HG03342 (cell line): ENCODE data around the gene FARSB.
"Not testable (repeated sequence)": the region's sequence is repeated elsewhere in the genome, so short reads cannot be mapped to it uniquely, and the experiment has no call there.

Source experiments
- ATAC-seq: cut with Tn5 transposase; IDR thresholded peaks from one replicate; pipeline ENCODE4 v1.9.1; 2021; ENCODE audit warnings: mild to moderate bottlenecking, moderate library complexity; ENCODE audit not compliant: unreplicated experiment

FARSB gene

DNA sequence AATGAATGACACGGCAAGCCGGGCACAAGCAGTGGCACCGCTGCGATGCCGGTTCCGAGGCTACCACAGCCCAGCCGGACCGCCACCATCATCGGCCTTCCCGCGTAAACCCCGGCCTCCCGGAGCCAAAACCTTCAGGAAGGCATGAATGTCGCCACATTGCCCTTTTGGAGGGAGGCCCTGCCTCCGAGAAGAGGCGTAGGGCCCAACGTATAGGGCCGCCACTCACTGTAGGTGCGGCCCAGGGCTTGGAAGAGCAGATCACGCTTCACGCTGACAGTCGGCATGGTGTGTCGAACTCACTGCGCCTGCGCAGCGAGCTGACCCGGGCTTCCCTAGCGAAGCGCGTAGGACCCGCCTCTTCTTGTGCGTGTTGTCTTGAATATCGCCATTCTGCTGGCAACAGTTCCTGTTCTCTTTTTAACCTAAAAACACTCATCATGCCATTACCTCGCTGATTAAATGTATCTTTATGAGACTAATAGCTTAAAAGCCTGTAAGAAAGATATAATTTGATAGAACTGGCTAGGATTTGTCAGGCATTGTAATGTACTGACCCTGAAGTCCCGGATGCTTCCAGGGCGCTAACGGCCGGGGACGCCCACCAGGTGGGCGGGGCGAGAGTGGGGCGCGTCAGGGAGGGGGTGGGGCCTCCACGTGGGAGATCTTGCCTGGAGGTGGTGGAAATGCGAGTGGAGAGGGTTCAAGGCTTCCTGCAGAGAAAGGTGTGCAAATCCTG, at the start of gene FARSB:
Gene FARSB (minus strand): TSS at position 306 of the 739 bp plus-strand sequence. CDS start 19 bp downstream, at position 287.
- ATAC-seq, result peak; percentile 89

DNA sequence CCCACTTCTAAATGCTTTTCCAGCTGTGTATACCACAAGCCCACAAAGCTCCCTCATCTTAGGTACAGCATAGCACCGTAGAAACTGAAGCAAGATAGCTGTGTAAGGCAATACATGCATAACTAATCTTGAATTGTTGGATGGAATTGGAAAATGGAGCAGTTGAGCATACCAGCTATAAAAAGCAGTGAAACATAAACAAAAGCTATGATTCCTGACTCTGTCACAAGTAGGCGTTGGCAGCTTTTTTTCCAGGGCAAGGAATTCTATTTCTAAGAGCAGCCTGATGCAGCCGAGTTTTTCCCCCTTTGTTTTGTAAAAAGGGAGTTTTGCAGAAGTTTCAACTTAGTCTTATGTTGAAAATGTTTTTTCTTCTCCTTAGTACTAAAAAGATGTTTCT, 48.0 kb upstream of the FARSB start:
- ATAC-seq, result no peak

DNA sequence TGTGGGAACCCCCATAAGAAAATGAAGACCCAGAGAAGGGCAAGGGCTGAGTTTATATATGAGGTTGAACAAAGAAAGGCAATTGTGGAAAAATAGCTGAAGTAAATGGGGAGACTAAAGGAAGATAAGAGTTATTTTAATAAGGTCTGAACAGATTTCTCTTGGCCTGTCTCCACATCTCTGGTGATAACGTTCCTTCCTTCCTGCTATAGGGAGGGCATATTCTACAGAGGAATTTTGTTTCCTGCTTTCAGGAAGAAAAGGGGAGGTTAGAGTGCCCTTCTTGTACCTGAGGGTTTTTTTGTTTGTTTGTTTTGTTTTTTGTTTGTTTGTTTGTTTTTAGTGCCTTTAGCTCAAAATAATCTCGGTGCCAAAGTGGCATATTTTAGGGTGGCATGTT, 47.2 kb upstream of the FARSB start:
- ATAC-seq, result no peak

DNA sequence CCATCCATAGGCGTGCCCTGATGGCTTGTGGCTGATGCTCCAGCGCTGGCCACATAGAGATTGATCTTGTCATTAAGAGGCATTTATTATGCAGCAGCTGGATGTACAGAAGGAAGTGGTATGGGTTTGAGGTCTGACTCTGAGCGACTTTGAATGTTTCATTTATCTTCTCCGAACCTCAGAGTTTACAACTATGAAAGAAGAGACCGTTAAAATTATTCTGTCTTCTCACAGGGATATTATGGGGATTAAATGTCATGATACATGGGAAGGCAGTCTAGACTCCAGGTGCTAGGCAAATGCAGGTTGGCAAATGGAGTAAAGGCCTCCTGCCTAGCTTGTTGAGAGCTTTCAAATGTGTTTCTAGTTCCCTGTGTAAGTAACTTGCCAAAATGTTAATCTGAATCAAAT, 45.8 kb upstream of the FARSB start:
- ATAC-seq, result no peak

DNA sequence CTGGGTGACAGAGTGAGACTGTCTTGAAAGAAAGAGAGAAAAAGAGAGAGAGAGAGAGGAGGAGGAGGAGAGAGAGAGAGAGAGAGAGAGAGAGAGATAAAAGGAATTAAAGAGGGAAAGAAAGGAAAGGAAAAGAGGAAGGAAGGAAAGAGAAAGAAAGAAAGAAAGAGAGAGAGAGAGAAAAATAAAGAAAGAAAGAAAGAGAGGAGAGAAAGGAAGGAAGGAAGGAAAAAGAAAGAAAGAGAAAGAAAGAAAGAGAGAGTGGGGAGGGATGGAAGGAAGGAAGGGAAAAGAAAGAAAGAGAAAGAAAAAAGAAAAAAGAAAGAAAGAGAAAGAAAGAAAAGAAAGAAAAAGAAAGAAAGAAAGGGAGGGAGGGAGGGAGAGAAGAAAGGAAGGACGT, 45.3 kb upstream of the FARSB start:
- no peak for ATAC-seq

DNA sequence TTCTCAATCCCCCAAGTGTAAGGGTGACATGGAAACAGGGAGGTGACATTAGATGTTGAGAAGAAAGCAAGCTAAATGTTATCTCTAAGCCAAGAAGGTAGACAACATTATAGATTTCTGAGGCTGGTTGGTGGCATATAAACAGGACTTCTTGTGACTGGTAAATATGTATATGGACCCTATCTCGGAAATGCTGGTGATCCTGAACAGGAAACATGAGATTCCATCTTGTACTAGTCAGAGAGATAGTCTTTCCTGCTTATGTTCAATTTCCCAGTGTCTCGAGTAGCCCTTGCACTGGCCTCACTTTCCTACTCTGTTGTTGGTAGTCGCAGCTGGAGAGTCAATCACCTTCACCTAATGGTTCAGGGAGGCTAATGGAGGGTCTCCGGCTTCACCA, 42.4 kb upstream of the FARSB start:
- no peak for ATAC-seq

DNA sequence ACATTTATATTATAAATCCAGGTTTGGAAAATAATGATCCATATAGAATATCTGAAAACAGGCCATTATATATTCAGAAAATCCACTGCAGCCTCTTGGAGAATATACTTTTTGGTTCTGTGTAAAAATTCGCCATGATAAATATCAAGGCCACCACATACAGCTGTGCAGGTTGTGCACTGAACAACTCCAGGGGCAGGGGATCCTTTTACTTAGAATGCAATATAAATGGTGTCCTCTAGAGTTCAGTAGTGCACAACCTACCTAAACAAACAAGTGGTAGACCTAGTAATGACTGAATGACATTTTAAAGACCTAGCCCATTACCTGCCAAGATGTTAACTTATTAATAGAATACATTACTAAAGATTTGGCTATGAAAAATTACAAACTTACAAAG, 37.9 kb upstream of the FARSB start:
- ATAC-seq, result peak; percentile 60

DNA sequence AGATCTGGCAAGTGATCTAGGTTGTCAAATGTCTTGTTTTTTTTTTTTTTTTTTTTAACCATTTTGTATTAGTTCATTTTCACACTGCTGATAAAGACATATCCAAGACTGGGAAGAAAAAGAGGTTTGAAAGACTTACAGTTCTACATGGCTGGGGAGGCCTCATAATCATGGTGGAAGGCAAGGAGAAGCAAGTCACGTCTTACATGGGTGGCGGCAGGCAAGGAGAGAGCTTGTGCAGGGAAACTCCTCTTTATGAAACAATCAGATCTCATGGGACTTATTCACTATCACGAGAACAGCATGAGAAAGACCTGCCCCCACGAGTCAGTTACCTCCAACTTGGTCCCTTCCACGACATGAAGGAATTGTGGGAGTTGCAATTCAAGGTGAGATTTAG, 37.5 kb upstream of the FARSB start:
- ATAC-seq, result not testable (repeated sequence)

DNA sequence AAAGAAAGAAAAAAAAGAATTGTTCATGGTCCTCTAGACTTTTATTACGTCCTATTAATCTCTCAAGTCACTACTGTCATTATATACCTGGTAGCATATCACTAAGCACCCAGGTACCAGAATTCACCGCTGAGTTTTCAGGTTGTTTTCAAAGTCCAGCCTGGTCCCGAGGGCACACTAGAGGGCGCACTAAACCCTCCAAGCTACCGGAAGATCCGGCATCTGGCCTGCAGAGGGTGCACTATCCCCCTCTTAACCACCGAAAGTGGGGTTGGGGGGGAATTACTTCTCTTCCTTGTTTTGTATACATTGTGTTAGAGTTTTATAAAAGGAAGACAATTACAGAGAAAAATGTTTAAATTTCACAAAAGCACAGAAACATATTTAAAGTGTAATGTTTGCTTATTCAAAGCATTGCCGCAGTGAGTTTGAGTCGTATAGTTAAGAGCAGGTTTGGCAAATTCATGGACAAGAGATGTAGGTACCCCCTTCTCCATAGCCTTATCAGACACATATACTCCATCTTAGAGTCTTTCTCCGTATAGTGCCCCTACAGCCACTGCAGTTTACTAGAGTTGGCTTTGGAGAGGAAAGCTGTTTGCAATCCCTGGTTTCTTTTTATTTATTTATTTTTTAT, 34.8 kb upstream of the FARSB start:
- peak; percentile 96 for ATAC-seq

DNA sequence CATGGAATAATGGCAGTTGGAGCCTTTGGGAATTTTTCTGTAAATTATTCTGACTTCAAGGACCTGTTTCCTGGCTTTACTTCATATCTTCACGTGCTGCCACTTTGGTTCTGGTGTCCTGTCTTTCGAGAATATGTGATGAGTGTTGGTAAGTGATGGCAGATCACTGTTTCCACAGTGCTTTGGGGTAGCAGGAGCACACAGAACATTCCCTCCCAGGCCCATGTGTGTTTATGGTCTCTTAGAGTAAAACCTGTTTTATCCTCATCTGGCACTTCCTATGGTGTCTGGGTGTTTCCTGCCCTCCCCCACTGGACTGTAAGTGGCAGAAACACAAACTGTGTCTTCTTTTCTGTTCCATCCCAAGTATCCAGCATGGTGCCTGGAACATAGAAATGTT, 33.4 kb upstream of the FARSB start:
- no peak for ATAC-seq

DNA sequence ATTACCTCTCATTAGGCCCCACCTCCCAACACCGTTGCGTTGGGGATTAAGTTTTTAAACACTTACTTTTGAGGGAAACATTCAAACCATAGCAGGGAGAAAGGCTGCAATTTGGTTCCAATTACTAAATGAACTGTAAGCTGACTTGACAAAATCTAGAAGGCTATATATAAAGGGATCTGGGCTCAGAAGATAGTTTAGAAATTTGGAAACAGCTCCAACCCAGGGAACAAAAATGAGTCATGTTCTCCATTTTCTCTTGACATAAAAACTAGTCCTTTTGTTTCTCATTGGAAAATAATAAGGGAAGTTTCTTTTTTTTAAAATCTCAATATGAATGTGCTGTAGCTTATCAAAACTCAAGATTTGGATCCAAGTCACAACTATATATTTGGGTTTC, 33.0 kb upstream of the FARSB start:
- no peak for ATAC-seq

DNA sequence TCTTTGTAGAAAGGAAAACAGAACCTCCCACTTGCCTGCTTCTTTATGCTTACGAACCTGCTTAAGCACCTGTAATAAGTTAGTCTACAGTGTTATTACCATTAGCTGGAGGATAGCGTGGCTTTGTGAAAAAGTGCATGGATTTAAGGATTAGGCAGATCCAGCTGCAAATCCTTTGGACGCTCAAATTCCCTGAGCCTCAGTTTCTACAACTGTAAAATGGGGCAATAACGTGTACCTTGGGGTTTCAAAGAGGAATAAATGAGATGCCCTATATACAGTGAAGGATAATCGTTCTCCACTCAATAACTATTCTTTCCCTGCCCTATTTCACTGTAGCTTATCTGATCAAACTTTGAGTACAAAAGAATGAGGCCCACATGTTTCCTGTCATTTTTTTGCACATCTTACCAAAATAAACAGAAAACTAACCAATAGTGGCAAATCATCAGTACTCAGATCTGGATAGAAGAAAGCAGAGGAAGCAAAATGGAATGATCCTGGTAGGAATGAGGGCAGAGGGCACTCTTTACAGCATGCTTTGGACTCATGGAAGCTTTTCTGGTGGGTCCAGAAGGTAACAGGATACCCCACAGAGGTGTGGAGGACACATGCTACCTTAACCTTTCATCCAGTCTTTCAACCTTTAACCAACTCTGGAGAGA, 30.3 kb upstream of the FARSB start:
- ATAC-seq, result no peak

DNA sequence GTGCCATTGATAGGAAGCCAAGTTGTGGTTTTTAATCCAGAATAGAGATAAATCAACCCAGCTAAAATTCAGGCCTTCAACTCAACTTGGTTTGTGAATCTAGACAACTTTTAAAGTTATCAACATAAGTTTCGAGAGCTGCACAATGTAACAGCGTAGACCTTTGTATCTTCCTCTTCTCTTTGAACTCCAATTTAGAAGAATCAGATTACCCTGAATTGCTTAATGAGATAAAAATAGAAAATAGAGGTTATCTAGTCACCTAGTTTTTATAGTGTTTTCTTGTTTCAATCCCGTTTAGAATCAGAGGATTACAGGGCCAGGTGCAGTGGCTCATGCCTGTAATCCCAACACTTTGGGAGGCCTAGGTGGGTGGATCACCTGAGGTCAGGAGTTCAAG, 27.9 kb upstream of the FARSB start:
- ATAC-seq, result no peak

DNA sequence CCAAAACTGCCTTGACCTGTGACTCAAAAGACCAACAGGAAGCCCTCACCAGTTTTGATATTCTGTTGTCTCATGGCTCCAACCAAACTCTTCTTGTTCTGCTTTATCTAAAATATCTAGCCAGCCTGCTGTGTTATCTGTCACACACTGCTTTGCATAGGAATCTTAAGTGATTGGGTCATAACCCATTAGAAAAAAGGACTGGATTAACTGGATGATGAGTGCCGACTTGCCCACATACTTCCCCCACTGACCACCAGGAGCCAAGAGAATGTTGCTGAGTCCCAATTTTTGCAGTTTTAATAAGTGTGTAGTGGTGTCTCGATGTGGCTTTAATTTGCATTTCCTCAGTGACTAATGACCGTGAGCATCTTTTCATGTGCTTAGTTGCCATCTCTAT, 22.1 kb upstream of the FARSB start:
- no peak for ATAC-seq

DNA sequence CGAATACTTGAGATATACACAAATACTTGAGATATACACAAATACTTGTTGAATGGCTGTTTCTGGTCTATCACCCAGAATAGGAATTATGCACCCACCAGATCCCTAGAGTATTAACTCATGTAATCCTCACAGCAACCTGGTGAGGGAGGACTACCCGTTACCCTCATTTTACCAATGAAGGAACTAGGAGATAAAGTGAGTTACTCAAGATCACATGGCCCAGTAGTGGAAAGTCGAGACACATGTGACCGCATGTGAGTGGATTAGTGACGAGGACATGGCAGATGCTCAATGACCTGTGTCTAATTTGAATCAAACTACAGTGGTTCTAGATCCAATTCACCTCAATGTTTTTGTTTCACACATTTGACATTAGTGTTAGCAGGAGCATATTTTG, 18.0 kb upstream of the FARSB start:
- no peak for ATAC-seq

DNA sequence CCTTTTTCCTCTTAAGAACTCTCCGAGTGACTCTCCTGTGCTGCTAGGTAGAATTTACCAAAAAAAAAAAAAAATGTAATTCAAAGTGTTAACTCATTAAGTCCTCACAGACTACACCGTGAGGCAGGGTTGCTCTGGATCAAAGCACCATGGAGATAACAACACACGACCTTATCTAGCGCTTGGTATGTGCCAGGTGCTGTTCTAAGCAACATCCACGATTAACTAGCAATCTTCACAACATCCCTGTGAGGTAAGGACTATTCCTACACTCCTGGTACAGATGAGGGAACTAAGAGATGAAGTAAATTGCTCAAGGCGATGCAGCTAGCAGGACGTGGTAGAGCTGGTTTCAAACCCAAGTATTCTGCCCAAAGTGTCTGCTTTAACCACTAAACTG, 17.4 kb upstream of the FARSB start:
- no peak for ATAC-seq

DNA sequence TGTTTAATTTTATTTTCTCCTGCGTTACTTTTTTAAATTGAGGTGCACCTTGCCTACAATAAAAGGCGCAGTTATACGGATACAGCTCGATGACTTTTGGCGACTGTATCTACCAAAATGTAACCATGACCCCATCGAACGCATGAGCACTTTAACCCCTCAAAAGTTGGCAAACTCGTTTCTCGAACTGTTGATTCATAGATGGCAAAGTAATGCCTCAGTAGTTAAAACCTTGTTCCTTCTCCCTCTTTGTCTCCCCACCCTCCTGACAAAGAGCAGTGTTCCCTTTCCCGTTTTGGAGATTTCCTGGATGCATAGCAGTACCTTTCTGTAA, 16.1 kb upstream of the FARSB start:
- no peak for ATAC-seq

DNA sequence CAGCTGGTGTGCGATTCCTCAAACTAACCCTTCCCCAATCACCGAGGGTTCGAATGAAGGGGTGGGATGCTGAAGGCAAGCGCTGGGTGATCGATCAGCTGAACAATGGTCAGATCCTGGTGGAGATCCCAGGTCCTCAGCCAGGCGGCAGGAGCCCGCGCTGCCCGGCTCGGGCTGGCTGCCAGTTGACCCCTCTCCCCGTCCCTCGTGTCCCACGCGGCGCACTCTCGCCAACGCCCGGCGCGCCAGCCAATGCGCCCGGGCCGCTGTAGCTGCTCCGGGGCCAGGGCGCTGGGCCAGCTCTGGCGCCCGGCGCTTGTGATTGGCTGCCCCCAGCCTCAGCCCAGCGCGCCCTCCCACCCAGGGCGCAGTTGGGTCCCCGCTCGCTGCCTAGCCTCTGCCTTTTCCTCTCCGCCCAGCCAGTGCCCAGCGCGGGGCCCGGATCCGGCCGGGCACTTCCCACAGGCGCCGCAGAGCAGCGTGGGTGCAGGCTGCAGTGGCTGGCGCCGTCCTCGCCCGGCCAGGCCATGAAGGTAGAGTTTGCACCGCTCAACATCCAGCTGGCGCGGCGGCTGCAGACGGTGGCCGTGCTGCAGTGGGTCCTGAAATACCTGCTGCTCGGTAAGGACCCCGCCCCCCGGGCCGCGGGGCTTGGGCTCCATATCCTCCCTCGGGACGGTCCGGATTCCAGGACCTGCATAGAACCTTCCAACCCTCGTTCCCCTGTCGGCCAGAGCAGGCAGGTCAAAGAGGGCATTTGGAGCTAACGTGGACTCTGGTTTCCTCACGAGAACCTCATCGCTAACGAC, 15.6 kb upstream of the FARSB start, which contains the start of gene MOGAT1:
Gene MOGAT1 (plus strand): TSS at position 400 of the 809 bp plus-strand sequence. CDS start 128 bp downstream, at position 528.
- no peak for ATAC-seq

DNA sequence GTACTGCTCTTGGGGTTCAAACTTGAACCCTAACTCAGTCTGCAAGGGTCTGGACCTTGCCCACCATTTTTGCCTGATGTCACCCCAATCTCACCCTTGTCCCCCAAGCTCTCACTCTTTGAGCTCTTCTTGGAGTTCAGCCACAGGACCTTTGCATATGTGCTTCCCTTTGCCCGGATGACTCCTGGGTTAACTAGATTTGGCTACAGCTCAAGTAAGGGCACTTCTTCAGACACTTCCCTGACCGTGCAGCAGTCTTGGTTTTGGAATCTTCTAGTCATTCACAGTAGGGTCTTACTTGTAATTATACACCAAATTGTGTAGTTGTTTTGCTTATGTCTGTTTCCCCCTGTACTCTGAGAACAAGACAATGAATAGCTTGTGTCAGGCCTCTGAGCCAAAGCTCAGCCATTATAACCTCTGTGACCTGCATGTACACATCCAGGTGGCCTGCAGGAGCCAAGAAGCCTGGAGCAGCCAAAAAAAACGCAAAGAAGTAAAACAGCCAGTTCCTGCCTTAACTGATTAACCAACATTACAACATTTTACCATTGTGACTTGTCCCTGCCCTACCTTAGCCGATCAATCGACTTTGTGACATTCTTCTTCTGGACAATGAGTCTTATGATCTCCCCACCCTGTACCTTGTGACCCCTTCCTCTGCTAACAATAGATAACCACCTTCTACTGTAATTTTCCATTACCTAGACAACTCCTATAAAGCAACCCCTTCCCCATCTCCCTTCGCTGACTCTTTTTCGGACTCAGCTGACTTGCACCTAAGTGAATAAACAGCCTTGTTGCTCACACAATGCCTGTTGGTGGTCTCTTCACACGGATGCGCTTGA, 14.5 kb upstream of the FARSB start:
- no peak for ATAC-seq

DNA sequence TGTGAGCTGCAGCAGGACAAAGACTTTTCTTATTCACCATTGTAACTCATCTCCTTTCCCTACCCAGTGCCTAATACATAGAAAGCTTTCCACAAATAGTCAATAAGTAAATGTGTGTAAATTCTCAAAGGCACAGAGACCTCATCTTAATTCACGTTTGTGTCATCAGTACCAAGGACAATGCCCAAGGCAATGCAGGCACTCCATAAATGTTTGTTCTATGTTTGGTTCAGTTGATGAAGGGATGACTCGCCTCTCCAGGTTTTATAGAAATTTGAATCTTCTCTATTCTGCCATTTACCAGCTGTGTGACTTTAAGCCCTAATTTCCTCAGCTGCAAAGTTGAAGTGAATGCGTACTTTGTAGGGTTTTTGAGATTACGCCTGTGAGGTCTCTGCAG, 13.5 kb upstream of the FARSB start:
- no peak for ATAC-seq
